NB4 (cell line): ENCODE results near the gene C10orf71.

Experiments used
- POLR2A ChIP-seq: IDR thresholded peaks from 2 replicates; pipeline ENCODE4 v1.6.1; 2011; ENCODE audit warnings: mild to moderate bottlenecking; ENCODE audit not compliant: insufficient read length; ENCODE audit errors: extremely low read depth
- TF ChIP-seq, protein P1 (sequence below): IDR thresholded peaks from one replicate; pipeline ENCODE4 v1.5.1; 2012; ENCODE audit warnings: low read depth, low read length

DNA sequence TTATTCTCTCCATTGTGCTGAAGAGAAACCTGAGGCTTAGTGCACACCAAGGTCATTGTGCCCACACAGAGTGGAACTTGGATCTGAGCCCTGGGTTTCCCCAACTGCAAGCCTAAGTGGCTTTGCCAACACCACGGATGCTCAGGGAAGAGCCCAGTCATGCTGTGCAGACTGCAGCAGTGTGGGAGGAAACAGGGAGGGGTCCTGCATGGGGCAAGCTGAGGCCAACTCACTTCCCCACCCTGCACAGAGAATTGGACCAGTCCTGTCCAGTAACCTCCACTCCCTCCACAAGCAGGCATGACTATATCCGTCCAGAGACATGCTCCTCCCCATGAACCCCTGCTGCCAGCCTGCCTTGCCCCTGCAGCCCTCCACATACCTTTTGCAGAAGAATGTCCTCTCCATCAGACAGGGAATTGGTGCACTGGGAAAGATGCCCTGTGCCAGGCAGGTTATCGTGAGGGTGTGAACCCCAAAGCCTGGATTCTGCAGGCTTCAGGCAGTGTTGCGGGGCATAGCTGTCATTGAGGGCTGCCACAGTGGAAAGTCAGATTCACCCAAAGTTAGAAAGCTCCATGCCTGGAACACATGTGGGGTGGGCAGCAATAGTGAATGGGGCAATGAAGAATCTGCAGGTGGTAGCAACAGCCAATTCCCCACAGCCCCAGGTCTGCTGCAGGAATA, 52.0 kb downstream of the C10orf71 start:
- no peak for TF ChIP-seq POLR2A
- TF ChIP-seq, protein P1, sequence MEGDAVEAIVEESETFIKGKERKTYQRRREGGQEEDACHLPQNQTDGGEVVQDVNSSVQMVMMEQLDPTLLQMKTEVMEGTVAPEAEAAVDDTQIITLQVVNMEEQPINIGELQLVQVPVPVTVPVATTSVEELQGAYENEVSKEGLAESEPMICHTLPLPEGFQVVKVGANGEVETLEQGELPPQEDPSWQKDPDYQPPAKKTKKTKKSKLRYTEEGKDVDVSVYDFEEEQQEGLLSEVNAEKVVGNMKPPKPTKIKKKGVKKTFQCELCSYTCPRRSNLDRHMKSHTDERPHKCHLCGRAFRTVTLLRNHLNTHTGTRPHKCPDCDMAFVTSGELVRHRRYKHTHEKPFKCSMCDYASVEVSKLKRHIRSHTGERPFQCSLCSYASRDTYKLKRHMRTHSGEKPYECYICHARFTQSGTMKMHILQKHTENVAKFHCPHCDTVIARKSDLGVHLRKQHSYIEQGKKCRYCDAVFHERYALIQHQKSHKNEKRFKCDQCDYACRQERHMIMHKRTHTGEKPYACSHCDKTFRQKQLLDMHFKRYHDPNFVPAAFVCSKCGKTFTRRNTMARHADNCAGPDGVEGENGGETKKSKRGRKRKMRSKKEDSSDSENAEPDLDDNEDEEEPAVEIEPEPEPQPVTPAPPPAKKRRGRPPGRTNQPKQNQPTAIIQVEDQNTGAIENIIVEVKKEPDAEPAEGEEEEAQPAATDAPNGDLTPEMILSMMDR, result no peak
